Mammary epithelial cell (primary cell): ENCODE results near the gene NPAS3.

Experiments used
- CTCF ChIP-seq, 2 donors: IDR thresholded peaks in 1 of 2; conservative IDR thresholded peaks in 1 of 2; 2 replicates each; pipeline ENCODE4 v1.5.1; 2011 to 2012; ENCODE audit warnings: inconsistent platforms in 2 of 2, low read length in 2 of 2, mild to moderate bottlenecking in 2 of 2, control low read depth in 1 of 2, low read depth in 1 of 2; ENCODE audit not compliant: insufficient read depth in 1 of 2; ENCODE audit errors: extremely low read depth in 1 of 2
- EZH2 ChIP-seq: IDR thresholded peaks from 2 replicates; pipeline ENCODE4 v1.6.1; 2012; ENCODE audit warnings: low read length, inconsistent platforms, borderline replicate concordance

DNA sequence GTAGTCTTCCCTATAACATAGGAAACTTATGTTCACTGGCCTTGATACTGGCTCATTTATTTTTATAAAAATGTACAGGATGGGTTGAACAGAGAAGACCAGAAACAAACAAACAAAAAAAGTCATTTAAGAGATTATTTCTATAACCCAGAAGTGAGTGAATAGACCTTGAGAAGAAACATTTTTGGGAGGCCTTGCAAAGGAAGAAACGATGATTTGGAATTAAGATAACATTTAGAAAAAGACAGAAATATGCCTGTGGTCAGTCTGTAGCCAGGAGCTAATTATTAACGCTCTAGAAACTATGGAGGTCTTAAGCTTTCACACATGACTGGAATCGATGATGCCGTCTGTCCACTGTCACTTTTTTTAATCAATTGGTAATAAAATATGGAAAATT is 748.2 kb downstream of the NPAS3 start:
- TF ChIP-seq EZH2: no peak
- TF ChIP-seq CTCF (conservative IDR thresholded peaks at IDR 0.05 in 1 of 2, IDR thresholded peaks at IDR 0.05 in 1 of 2; ENCODE audit: extremely low read depth in 1 of 2, insufficient read depth in 1 of 2, low read depth in 1 of 2, low read length in 2 of 2): no peak
